GM21447 (cell line): Measurements from ENCODE around the gene ATP23.

Experiments
- ATAC-seq: cut with Tn5 transposase; IDR thresholded peaks from one replicate; pipeline ENCODE4 v1.9.1; 2021; ENCODE audit not compliant: unreplicated experiment

The ATP23 gene

GRCh38 chr12:57966536-57966935 is 25.2 kb downstream of the ATP23 start:
- no peak for ATAC-seq

DNA sequence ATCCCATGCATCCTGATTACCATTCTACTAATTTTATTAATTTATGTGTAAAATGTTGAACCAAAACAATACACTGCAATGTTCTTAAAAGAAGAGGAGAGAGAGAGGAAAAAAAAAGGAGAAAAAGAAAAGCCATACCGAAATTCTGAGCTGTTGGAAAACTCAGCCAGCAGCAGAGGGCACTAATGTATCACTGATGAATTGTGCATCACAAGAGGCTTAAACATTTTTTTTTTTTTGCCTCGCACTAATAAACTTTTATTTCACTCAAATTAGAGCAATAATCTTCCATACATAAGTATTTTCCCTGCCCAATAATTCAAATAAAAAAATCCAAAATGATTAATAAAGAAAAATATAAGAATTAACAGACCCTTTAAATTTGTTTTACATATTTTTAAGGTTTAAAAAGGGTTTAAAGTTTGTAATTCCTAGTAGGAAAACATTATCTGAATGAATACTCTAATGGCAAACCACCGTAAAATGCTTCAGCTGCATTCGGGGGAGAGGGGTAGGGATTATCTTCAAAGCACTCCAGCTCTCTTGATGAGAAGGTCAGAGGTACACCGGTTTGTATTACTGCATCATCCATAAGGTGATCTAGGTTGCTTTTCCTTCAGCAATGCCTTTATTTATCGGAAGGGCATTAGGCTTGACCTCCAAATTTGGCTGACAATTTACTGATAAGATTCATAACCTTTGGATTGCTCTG is 41.9 kb downstream of the ATP23 start:
- ATAC-seq, result no peak

DNA sequence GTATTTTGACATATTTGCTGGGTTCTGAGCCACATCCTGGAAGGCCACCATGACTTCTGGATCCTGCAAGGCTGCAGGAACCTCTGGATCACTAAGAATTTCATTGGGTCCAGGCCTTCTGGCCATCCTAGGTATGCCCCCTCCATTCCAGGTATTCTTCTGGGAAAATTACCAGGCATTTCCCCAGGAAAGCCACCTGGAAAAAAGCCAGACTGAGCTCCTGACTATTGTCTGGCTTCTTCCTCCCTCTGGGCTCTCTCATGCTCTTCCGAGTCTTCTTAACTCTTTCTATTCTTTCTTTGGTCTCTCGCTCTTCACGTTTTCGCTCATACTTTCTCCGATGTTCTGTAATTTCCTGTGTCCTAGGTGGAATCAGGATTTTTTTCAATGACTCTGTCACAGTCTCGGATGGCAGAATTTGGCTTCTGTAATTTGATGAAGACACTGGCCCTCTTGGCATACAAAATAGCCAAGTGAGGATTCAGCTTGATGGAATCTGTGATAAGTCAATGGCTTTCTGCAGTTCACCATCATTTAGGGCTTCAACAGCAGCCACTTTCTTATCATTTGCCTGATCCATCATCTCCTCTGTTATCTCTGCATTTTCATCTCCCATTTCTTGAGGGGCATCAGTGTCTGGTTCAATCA is 42.6 kb downstream of the ATP23 start:
- ATAC-seq, result no peak

DNA sequence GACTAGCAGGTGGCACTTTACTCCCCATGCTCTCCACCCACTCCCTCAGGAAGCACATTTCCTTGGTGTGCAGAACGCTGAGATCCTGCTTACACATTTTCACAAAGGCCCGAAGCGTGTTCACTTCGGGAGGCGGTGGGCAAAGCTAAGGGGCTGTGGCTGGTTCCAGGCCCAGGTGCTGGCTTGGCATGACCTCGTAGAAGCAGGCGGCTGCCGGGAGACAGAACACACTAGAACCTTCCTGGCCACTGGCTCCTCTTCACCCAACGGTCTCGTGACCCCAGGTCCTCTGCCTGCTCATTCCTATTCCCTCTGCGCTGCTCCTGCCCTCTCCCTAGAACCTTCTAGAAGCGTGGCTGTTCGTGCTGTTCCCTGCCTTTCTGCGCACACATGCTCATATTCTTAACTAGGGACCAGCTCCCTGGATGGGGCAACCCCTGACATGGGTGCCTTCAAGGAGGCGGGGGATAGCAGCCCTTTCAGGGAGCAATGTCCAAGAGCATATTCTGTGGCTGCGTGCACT is 43.3 kb downstream of the ATP23 start:
- ATAC-seq, result no peak

DNA sequence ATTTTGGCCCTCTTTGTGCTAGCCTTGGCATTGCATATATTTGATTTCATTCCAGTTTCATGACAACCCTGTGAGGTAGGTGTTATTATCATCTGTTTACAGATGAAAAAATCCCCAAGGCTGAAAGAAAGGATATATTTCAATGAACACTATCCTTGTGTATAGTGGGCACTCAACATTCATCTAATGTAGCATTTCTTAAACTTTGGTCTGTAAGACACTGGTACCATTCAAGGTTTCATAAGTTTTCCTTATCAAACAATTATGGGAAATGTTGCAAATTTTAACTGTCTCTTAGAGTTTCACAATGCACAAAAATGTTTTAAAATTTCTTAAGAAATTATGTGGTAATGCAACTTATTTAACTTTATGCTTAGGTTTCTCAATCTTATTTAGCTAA is 44.3 kb downstream of the ATP23 start:
- ATAC-seq, result no peak

DNA sequence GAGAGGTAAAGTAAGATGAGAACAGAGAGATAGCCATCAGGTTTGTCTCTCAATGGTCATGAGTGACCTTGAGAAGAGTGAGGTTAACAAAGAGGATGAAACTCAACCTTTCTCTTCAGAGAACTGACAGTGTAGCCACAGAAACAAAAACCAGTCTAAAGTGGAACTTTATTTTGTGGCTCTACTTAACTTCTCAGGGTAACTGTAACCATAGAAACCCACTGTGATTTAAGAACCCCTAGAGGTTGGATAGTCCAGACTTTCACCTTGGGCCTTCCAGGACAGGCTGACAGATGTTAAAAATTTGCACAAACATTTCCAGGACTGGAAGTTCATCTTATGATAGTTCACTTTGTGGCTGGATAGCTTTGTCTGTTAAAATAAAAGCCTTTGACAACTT is 48.5 kb downstream of the ATP23 start:
- ATAC-seq, result no peak

DNA sequence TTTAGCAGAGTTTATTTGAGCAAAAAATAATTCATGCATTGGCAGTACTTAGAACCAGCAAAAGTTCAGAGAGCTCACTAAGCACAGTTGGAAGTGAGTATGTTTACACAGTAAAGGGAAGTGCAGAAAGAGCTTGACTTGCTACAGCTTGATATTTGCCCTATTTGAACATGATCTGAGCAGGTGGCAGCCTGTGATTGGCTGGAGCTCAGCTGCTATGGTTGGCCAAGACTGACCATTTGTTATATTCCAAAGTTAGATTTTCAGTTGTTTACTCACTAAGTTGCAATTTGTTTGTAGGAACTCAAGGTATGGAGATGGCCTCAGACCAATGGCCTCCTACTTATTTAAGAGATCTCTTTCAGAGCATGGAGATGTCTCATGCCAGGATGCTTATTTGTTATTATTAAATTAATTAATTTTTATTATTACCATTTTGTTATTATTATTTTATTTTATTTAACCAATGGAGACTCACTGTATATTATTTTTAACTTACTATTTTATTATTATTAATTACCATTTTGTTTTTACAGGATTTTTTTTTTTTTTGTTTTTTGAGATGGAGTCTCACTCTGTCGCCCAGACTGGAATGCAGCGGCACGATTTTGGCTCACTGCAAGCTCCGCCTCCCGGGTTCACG is 49.0 kb downstream of the ATP23 start:
- no peak for ATAC-seq

GRCh38 chr12:57992001-57992400 is 50.6 kb downstream of the ATP23 start:
- no peak for ATAC-seq

DNA sequence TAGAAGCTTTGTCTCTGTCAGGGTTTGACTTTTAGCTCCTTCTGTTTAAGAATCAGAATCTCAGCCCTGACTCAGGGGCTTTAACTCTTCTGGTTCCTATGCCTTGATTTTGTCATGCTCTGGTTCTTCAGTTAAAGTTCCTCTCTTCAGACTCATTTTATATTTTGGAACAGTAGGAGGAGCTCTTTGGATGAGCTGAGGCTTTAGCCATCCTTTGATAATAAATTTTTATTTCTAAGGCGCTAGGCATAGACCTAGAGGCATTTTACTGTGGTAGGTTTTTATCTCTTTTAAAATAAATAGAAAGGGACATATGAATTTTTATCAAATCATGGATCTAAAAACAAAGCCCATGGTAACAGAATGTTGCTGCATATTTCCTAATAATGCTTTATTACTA is 51.7 kb downstream of the ATP23 start:
- no peak for ATAC-seq

- no peak for ATAC-seq
Measured at GRCh38 chr12:57993834-57994233, 52.5 kb downstream of the ATP23 start.

DNA sequence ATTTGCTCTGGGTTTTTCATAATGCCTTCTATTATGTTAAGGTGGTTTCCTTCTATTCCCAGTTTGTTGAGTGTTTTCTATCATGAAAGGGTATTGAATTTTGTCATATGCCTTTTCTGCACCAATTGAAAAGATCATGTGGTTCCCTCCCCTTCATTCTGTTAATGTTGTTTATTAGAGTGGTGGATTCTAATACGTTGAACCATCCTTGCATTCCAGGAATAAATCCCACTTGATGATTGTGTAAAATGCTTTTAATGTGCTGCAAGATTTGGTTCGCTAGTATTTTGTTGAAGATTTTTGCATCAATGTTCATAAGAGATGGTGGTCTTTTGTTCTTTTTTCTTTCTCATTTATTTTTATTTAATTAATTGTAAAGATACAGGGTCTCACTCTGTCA is 55.2 kb downstream of the ATP23 start:
- no peak for ATAC-seq

DNA sequence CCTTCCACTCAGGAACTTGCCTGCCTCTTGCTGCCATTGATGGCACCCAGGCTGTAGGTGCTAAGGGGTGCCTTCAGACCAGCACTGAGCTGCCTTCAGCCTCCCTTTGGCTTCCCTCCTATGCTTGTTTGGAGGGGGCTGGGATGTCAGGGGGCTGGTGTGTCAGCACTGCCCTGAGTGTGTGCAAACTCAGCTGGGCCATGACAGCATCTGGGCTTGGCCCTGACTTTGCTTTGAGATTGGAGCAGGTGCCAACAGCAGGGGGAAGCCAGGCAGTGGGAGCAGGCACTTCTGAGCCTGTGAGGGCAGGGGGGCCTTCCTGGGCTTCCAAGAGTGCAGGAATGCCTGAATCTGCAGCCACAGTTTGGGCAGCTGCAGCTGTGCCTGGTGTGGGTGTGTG is 56.9 kb downstream of the ATP23 start:
- ATAC-seq, result no peak

GRCh38 chr12:58000499-58000898 is 59.1 kb downstream of the ATP23 start:
- ATAC-seq, result no peak

DNA sequence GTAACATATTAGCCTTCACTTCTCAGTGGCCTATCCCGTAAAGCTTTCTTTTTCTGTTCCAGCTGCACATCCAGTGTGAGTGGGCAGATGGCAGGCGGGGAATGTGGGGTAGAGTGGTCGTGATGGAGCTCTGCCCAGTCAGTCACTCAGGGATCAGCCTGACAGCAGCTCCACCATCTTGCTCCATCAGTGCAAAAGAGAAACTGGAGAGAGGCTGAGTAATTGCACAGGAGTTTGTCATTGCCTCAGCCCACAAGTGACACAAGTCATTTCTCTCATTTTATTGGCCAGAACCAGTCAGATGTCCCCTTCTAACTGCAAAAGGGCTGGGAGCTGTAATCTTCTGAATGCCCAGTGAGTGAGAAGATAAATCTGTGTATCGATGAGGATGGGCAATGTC is 66.5 kb downstream of the ATP23 start:
- ATAC-seq, result no peak

DNA sequence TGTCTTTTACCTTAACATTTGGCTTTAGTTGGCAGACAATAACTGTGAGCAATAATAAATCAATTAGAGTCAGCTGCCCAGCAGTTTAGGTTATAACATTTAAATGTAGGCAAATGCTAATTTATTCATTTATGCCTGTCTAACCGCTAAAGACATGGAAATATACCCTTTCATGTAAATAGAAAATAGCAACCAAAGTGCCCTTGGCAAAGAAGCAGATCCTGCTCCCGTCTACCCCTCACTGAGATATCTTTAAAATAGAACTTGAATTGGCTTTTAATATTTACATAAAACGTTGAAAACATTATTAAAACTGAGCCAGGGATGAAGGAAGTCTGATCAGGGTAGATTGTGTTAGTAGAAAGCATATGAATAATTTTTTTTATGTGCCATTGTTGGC is 67.3 kb downstream of the ATP23 start:
- no peak for ATAC-seq
